T-cell (primary cell): ENCODE results near the gene ZNF263. TPM values are rescaled to one million over a fixed set of nuclear protein-coding genes. Genes with fewer than 3 reads are reported as not detected.

Source experiments
- ATAC-seq, 4 experiments: fragments of 200-7000 bp in 3 of 4; fragments of 150-1000 bp in 1 of 4; cut with Tn5 transposase; replicated peaks in 1 of 4; 1 replicate in 3 of 4; 2 replicates in 1 of 4; pipeline ENCODE4 v1.10.0; 2021; ENCODE audit warnings: moderate library complexity in 3 of 4, mild to moderate bottlenecking in 2 of 4, moderate number of reproducible peaks in 1 of 4
- CTCF ChIA-PET, 2 donors: fragments of 300-600 bp; sonication (Branson Sonifier 250); formaldehyde crosslinking; loops; one replicate each; lab custom pipeline; 2022; ENCODE audit warnings: antibody characterized with exemption in 2 of 2; lab: Charles Lee
- POLR2A ChIA-PET, 2 donors: fragments of 300-600 bp; sonication (Branson Sonifier 250); formaldehyde crosslinking; loops; one replicate each; lab custom pipeline; 2022; ENCODE audit warnings: antibody characterized with exemption in 2 of 2; lab: Charles Lee
- DNase-seq, 35 experiments: peaks; one replicate each; pipeline versions ENCODE4 v3.0.0 to v3.0.0-alpha.2; 2013 to 2023
- H3K27ac ChIP-seq: one replicate; pipeline ENCODE4 v1.5.1; 2013; ENCODE audit warnings: low read length
- H3K27me3 ChIP-seq, 2 experiments: replicated peaks in 1 of 2; 1 replicate in 1 of 2; 2 replicates in 1 of 2; pipeline versions ENCODE4 v1.6.1 to v1.7.0; 2013; ENCODE audit warnings: low read length in 1 of 2, mixed read lengths in 1 of 2; ENCODE audit not compliant: control insufficient read depth in 2 of 2, insufficient read depth in 2 of 2; ENCODE audit errors: extremely low read depth in 1 of 2
- H3K36me3 ChIP-seq, 2 donors: 1 replicate in 1 of 2; 2 replicates in 1 of 2; pipeline versions ENCODE4 v1.6.1 to v1.7.0; 2013; ENCODE audit warnings: low read length in 1 of 2; ENCODE audit not compliant: control insufficient read depth in 2 of 2, insufficient read depth in 1 of 2; ENCODE audit errors: extremely low read depth in 1 of 2
- H3K4me1 ChIP-seq, 2 experiments: 1 replicate in 1 of 2; 2 replicates in 1 of 2; pipeline versions ENCODE4 v1.6.1 to v1.7.0; 2013; ENCODE audit warnings: low read length in 2 of 2, mixed read lengths in 1 of 2; ENCODE audit not compliant: insufficient read depth in 2 of 2, control insufficient read depth in 1 of 2; ENCODE audit errors: extremely low read depth in 1 of 2
- H3K4me3 ChIP-seq, 2 donors: 1 replicate in 1 of 2; 2 replicates in 1 of 2; pipeline versions ENCODE4 v1.5.1 to v1.7.0; 2013; ENCODE audit warnings: mild to moderate bottlenecking in 2 of 2, low read length in 1 of 2, moderate library complexity in 1 of 2; ENCODE audit not compliant: control insufficient read depth in 1 of 2; ENCODE audit errors: extremely low read depth in 1 of 2
- H3K9me3 ChIP-seq: 2 replicates; pipeline ENCODE4 v1.7.0; 2013
- H3K27ac Mint-ChIP-seq, 2 donors: one replicate each; pipeline ENCODE4 v1.8.0; 2020 to 2021; ENCODE audit warnings: mild to moderate bottlenecking in 2 of 2, mixed read lengths in 2 of 2
- H3K27me3 Mint-ChIP-seq, 2 donors: one replicate each; pipeline ENCODE4 v1.8.0; 2021 to 2022; ENCODE audit warnings: mixed read lengths in 2 of 2
- H3K36me3 Mint-ChIP-seq: one replicate; pipeline ENCODE4 v1.8.0; 2021; ENCODE audit warnings: mixed read lengths
- H3K4me1 Mint-ChIP-seq, 3 donors: one replicate each; pipeline ENCODE4 v1.8.0; 2020 to 2022; ENCODE audit warnings: mixed read lengths in 3 of 3, mild to moderate bottlenecking in 1 of 3
- H3K4me3 Mint-ChIP-seq, 3 donors: one replicate each; pipeline ENCODE4 v1.8.0; 2020 to 2022; ENCODE audit warnings: mild to moderate bottlenecking in 3 of 3, mixed read lengths in 3 of 3, moderate library complexity in 3 of 3
- H3K9me3 Mint-ChIP-seq, 3 donors: one replicate each; pipeline ENCODE4 v1.8.0; 2020 to 2022; ENCODE audit warnings: mixed read lengths in 3 of 3
- WGBS: methylation state at CpG from one replicate; pipeline ENCODE4 v1.1.5; 2013; ENCODE audit warnings: missing lambda C conversion rate; ENCODE audit not compliant: insufficient coverage; 5-methylcytosine and 5-hydroxymethylcytosine counted together
- total RNA-seq, 35 experiments: library from RNA in 6 of 35; stranded (reverse) in 6 of 35; fragments of 120-200 nt in 1 of 35; gene quantifications; one replicate each; pipeline versions ENCODE4 v1.2.1 to v1.2.4 and lab custom pipeline; 2013 to 2026

ZNF263 gene
- total RNA-seq, 5 donors from 2014 or later (not counting 1 experiment from before 2014, with no cell fraction given) = 28.6 to 50.9 (median 44.3) TPM

DNA sequence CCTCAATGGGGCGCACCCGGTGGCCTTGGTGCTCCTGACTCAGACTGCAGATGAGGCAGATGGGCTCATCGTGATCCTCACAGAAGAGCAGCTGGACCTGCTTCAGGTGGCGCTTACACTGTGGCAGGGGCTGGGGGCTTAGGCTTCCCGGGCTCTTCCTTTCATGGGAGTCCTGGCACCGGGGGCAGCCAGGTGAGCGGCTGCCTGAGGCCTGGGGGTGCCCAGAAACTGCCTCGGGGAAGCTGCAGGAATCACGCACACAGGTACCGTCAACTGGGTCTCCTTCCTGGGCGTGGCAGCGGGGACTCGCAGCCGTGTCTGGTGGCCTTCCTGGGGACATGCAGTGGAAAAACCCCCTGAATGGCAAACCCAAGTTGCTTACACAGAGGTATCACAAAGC, 33.8 kb upstream of the ZNF263 start:
- Histone ChIP-seq H3K27me3 (peaks cover 0 to 25% of the 10 kb centered on the region in 2 experiments), H3K36me3 (no peaks in the 10 kb centered on the region), H3K27ac (no peak overlapping the region), H3K4me1 (no peaks in the 10 kb centered on the region), H3K4me3 (no peak overlapping the region), H3K9me3 (no peaks in the 10 kb centered on the region)
- DNase-seq (no peak), ATAC-seq (no peak)
- H3K4me1 Mint-ChIP-seq = no peaks in the 10 kb centered on the region
- CTCF ChIA-PET = no interaction called here
- WGBS = 80% methylated on average over 14 of the region's 14 CpGs
- H3K27ac Mint-ChIP-seq = no peak overlapping the region
- POLR2A ChIA-PET = no interaction called here
- H3K36me3 Mint-ChIP-seq = no peaks in the 10 kb centered on the region
- no peak overlapping the region for H3K4me3 Mint-ChIP-seq
- H3K9me3 Mint-ChIP-seq = no peaks in the 10 kb centered on the region
- H3K27me3 Mint-ChIP-seq = peaks cover 2 to 6% of the 10 kb centered on the region in 2 donors

DNA sequence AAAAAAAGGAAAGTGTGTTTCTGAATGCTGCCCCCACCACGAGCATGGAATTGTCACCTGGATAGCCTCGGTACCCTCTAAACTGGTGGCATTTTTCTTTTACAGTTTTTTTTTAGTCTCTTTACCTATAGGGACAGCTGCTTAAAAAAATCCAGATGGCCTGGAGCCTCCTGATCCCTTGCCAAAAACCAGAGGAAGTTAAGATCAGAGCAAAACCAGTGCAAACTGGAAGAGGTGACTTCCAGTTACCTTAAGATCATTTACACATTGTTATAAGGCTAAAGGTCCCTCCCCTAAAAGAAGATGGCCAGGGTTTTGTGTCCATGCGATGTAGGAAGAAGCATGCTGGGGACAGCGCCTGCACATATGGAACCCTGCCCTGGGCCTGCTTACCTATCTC, 30.3 kb upstream of the ZNF263 start:
- H3K9me3 Mint-ChIP-seq = no peaks in the 10 kb centered on the region
- Histone ChIP-seq H3K27ac (no peak overlapping the region), H3K27me3 (peaks cover 0 to 27% of the 10 kb centered on the region in 2 experiments), H3K4me1 (no peaks in the 10 kb centered on the region), H3K4me3 (no peak overlapping the region), H3K9me3 (no peaks in the 10 kb centered on the region), H3K36me3 (no peaks in the 10 kb centered on the region)
- 100% methylated on average over 1 of the region's 4 CpGs for WGBS
- H3K4me1 Mint-ChIP-seq = no peaks in the 10 kb centered on the region
- no peak overlapping the region for H3K4me3 Mint-ChIP-seq
- peaks cover 0 to 9% of the 10 kb centered on the region in 2 donors for H3K27me3 Mint-ChIP-seq
- CTCF ChIA-PET = no interaction called here
- DNase-seq (no peak), ATAC-seq (no peak)
- POLR2A ChIA-PET = no interaction called here
- H3K27ac Mint-ChIP-seq = no peak overlapping the region
- no peaks in the 10 kb centered on the region for H3K36me3 Mint-ChIP-seq

DNA sequence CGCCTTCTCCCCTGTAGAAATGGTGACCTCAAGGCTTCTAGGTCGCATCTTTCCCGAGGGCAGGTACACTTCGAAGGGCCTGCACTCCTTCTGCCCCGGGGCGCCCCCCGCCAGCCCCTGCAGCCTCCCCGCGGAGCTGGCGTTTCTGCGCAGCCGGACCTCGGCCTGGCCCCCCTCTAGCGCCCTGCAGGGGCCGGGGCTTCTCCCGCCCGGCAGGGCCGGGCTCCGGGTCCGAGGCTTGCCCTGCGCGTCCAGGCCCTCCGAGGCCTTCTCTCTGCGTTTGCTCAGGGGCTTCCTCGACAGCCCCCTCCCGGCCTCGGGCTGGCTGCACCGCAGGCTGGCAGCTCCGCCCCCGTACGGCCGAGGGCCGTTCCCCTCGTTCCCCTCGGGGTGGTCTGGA, 29.0 kb upstream of the ZNF263 start:
- no peaks in the 10 kb centered on the region for H3K4me1 Mint-ChIP-seq
- H3K27me3 Mint-ChIP-seq = peaks cover 0 to 11% of the 10 kb centered on the region in 2 donors
- WGBS = 50% methylated on average over 33 of the region's 35 CpGs
- ATAC-seq = no peak
- H3K9me3 Mint-ChIP-seq = no peaks in the 10 kb centered on the region
- H3K4me3 ChIP-seq = no peak overlapping the region
- H3K27ac ChIP-seq = no peak overlapping the region
- no peaks in the 10 kb centered on the region for H3K36me3 ChIP-seq
- H3K36me3 Mint-ChIP-seq = no peaks in the 10 kb centered on the region
- ChIA-PET CTCF (no interaction called here), POLR2A (no interaction called here)
- peaks cover 2 to 24% of the 10 kb centered on the region in 2 experiments for H3K27me3 ChIP-seq
- no peaks in the 10 kb centered on the region for H3K9me3 ChIP-seq
- H3K4me1 ChIP-seq = no peaks in the 10 kb centered on the region
- no peak overlapping the region for H3K27ac Mint-ChIP-seq
- DNase-seq = no peak
- H3K4me3 Mint-ChIP-seq = no peak overlapping the region

DNA sequence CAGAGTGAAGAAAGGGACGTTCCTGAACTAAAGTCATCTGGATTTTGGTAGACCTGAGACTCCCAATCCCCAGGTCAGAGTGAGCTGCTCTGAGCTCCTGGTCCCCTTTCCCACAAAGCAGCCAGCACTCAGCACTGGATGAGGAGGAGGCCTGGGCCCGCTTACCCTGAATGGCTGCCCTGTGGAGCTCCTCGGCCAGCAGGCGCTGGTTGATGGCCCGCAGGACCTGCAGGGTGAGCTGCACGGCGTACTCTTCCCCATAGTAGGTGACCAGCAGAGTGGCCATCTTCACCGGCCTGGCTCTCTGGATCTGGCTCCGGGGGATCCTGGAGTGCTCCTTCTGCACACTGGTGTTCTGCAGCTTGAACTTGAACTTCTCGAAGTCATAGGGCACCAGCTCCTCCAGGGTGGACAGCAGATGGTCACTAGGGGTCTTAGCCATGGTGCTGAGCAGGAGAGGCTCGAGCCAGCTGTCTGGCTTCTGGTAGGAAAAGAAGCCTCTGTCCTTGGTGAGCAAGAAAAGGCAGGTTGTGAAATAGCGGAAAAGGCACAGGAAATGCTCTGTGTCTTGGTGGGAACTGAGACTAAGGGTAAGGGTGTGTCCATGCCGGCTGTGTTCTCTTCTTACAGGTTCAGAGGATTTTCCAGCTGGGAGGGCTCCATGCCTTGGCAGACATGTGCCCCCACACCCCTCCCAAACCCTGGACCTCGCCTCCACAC, 27.0 kb upstream of the ZNF263 start, which contains the start of gene MEFV:
TSS of gene MEFV (minus strand) at position 488 of the 720 bp plus-strand sequence. CDS start at position 442, 46 bp downstream.
- Histone ChIP-seq H3K9me3 (no peaks in the 10 kb centered on the region), H3K27me3 (peaks cover 2 to 24% of the 10 kb centered on the region in 2 experiments), H3K36me3 (no peaks in the 10 kb centered on the region), H3K27ac (no peak within 1 kb of the TSS), H3K4me1 (no peaks in the 10 kb centered on the region), H3K4me3 (peak within 1 kb of the TSS in 1 of 2 donors; percentile 3)
- ChIA-PET POLR2A (no interaction called here), CTCF (no interaction called here)
- Mint-ChIP-seq H3K4me3 (no peak within 1 kb of the TSS), H3K36me3 (no peaks in the 10 kb centered on the region), H3K27me3 (peaks cover 0 to 10% of the 10 kb centered on the region in 2 donors), H3K27ac (no peak within 1 kb of the TSS), H3K4me1 (no peaks in the 10 kb centered on the region), H3K9me3 (no peaks in the 10 kb centered on the region)
- ATAC-seq (no peak), DNase-seq (no peak)
- 85% methylated on average over 12 of the region's 14 CpGs for WGBS

GRCh38 chr16:3256866-3257465, 26.3 kb upstream of the ZNF263 start:
- Histone ChIP-seq H3K9me3 (no peaks in the 10 kb centered on the region), H3K4me3 (no peak overlapping the region), H3K27me3 (peaks cover 2 to 24% of the 10 kb centered on the region in 2 experiments), H3K36me3 (no peaks in the 10 kb centered on the region), H3K4me1 (no peaks in the 10 kb centered on the region), H3K27ac (no peak overlapping the region)
- H3K4me3 Mint-ChIP-seq = no peak overlapping the region
- H3K36me3 Mint-ChIP-seq = no peaks in the 10 kb centered on the region
- ChIA-PET CTCF (interaction anchor here in 1 of 2 donors (0.5 kb wide), 1 partner anchor 225 kb away, joined by 7 read pairs; no protein-coding TSS in a partner anchor), POLR2A (no interaction called here)
- no peak overlapping the region for H3K27ac Mint-ChIP-seq
- no peak for ATAC-seq
- H3K27me3 Mint-ChIP-seq = peaks cover 0 to 10% of the 10 kb centered on the region in 2 donors
- H3K4me1 Mint-ChIP-seq = peaks cover 2 to 3% (median 3%) of the 10 kb centered on the region in 3 donors
- no peaks in the 10 kb centered on the region for H3K9me3 Mint-ChIP-seq
- no peak for DNase-seq
- 85% methylated on average over 9 of the region's 9 CpGs for WGBS

DNA sequence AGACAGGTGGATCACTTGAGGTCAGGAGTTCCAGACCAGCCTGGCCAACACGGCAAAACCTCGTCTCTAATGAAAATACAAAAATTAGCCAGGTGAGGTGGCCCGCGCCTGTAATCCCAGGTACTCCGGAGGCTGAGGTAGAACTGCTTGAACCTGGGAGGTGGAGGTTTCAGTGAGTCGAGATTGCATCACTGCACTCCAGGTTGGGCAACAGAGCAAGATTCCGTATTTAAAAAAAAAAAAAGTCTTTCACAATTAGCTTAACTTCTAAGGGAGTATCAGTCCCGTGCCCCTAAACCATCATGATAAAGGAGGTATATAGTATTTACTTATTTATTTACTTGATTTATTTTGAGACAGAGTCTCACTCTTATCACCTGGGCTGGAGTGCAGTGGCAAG, 23.5 kb upstream of the ZNF263 start:
- WGBS = 100% methylated on average over 1 of the region's 8 CpGs
- Mint-ChIP-seq H3K9me3 (no peaks in the 10 kb centered on the region), H3K27me3 (peaks cover 0 to 7% of the 10 kb centered on the region in 2 donors), H3K4me1 (peaks cover 22 to 24% (median 22%) of the 10 kb centered on the region in 3 donors), H3K36me3 (peaks cover 5% of the 10 kb centered on the region), H3K27ac (no peak overlapping the region), H3K4me3 (no peak overlapping the region)
- ATAC-seq = no peak
- Histone ChIP-seq H3K9me3 (no peaks in the 10 kb centered on the region), H3K4me1 (peaks cover 1 to 22% of the 10 kb centered on the region in 2 experiments), H3K27me3 (peaks cover 2 to 10% of the 10 kb centered on the region in 2 experiments), H3K4me3 (no peak overlapping the region), H3K27ac (no peak overlapping the region), H3K36me3 (no peaks in the 10 kb centered on the region)
- ChIA-PET POLR2A (no interaction called here), CTCF (no interaction called here)
- DNase-seq = no peak
